AG08395 (cell line): ENCODE data around the gene EFNA5.
"Not testable (repeated sequence)": the region's sequence is repeated elsewhere in the genome, so short reads cannot be mapped to it uniquely, and the experiment has no call there.

Experiments
- DNase-seq: peaks from one replicate; pipeline ENCODE4 v3.0.0; 2012; ENCODE audit warnings: mixed read lengths, low spot score

The EFNA5 gene

DNA sequence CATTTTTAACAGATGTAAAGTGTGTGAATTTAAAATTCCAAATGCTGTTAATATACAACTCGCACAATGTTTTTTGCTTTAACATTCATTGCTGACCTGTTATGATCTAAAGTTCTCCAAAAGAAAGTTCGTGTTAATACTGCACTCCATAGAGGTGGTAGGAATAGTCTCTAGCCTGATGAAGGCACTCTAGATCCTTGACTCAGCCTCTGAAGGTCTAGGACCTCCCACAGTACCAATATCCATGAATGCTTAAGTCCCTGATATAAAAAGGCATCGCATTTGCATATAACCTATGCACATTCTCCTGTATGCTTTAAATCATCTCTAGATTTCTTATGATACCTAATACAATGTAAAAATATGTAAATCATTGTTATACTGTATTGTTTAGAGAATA is 213.6 kb downstream of the EFNA5 start:
- no peak for DNase-seq

DNA sequence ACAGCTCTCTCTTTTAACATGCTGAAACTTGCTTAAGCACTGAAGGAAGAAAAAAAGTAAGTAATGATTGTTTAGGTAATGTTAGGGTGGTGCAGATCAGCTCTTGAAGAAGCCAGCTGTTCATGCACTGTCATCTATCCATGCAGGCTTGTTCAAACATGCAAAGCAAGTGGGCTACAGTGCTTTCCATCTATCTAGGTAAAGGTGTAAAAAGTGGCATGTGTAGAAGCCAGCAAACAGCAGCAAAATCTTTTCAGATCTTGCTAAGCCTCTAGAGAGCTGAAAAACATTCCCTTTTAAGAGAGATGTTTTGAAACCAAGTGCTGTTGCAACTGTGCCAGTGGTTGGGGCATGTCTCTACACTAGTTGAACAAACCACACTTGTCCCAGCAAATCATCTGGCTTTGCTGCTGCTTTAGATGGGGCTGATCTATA is 214.4 kb downstream of the EFNA5 start:
- no peak for DNase-seq

DNA sequence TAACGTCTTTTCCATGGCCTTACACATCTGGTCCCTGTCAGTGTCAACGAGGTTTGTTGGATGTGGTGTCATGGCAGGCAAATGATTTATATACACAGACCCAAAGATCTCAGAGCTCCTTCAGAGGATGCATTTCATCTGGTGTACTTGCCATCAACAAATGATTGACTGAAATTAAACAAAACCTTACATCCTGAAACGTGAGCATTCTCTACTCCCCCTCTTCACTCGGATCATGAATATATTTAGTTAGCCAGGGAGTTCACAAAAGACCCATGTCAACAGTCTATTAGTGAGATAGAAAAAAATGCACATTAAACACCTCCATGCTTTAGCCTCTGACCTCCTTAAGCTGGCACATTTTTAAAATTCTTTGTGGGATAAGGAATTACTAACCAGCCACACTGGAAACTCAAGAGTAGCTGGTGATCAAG is 215.6 kb downstream of the EFNA5 start:
- DNase-seq = peak; percentile 51

DNA sequence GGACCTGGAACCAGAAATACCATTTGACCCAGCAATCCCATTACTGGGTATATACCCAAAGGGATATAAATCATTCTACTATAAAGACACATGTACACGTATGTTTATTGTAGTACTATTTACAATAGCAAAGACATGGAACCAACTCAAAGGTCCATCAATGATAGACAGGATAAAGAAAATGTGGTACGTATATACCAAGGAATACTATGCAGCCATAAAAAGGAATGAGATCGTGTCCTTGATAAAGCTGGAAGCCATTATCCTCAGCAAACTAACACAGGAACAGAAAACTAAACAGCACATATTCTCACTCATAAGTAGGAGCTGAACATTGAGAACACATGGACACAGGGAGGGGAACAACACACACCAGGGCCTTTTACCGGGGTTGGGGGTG is 218.9 kb downstream of the EFNA5 start:
- DNase-seq = not testable (repeated sequence)

DNA sequence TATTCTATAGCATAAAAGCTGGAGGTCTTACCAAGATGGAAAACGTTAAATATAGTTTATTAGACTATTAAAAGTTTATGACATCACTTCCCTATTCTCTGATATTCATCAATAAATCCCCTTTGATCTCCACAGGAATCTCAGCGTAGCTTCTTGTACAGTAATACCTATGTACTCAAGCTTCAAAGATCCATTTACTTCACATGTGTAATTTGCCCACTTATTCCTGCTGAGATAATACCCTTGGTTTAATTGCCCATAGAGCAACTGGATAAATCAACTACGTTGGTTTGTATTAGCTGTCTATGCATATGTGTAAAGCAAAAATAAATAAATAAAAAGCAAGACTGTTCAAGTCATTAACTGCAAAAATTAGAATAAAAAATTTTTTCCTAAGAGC is 219.7 kb downstream of the EFNA5 start:
- DNase-seq = no peak

DNA sequence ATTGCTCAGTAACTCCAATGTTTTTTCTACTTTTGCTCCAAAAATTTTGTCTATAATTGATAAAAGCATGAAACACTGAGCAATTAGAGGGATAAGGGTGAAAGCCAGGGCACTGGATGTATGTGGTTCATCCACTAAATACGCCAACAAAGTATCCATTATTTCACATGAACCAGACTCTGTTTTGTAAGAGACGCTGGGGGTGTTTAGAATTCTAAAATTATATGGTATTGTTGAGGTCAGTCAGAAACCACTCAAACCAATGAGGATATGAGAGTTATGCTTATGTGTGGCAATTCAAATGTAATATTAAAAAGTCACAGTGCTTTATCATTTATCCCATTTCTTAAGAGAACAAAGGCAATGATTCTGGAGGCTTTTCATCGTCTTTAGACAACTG is 220.2 kb downstream of the EFNA5 start:
- DNase-seq = no peak

DNA sequence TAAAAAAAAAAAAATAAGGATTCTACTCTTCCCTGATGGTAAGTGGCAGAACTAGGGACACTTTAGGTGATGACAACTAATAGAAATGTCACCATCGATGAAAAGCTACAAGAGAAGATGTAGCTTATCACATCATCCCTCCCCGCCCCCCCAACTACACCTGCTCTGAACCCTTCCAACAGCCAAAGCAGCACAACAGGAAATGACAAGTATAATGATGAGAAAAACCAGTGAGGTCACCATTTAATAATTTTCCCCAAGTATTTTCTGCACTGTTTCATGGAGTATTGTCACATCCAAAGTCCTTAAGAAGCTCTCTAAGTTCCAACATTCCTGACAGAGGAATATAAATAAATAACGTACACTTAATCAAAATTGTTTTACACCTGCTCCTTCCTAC is 221.4 kb downstream of the EFNA5 start:
- no peak for DNase-seq

DNA sequence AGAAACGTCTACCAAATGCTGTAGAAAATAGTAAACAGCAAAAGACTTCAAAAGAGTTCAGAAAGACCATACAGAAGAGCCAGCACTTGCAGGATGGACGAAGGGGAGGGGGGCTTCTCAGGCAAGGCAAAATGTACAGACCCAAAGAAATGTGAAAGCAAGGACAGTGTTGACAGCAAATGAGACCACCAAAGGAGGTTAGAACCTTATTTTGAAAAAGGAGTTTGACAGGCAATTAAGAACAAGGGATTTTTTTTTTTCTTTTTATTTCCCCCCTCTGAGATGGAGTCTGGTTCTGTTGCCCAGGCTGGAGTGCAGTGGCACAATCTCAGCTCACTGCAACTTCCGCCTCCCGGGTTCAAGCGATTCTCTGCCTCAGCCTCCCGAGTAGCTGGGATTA is 223.2 kb downstream of the EFNA5 start:
- DNase-seq = no peak

DNA sequence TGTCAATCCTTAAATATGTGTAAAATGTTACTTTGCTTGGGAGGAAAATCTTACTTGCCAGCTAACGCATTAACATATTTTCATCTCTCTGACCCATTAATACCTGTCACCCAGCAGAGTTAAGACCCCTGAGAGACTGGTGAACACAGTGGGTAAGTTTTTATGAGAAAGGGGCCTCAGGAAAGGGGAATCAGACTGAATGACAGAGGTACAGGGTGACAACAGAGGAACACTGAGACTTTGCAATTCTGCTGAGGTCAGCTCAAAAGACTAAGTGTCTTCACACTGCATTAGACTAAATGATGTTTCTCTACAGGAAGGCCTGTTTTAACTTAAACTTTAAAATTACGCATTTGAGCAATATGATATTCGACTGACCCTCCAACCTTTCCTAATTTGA is 223.8 kb downstream of the EFNA5 start:
- DNase-seq = no peak

DNA sequence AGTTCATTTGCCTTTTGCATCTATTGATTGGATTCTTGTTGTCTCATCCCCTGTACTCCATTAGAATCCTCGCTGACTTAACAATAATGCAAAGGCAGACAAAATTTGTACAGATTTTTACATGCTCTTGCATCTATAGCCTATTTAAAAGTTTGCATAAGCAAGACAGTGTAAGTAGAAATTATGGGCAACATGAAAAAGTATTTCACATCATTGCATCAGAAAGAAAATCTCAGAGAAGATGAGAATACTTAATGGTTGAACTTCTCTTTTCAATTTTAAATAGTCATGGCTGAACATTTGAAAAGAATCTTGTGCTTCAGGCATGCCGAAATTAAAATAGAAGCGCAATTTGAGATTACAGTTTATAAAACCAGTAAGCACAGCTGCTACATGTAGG is 226.4 kb downstream of the EFNA5 start:
- no peak for DNase-seq

DNA sequence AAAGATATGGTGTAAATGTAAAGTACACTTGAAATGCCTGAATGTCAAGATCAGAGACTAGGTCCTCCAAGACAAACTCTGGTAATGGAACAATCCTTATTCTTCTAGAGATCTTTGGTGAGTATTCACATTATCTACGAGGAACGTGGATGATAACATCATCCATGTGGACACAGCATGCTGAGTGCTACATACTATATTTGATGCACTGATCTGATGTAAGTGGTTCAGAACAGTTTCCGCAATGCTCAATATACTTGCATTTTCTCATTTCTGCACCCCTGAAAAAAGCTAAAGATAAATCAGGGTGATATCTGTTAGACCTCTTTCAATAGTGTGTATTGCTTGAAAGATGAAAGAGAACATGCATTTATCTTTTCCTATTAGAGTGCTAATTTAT is 226.8 kb downstream of the EFNA5 start:
- no peak for DNase-seq

DNA sequence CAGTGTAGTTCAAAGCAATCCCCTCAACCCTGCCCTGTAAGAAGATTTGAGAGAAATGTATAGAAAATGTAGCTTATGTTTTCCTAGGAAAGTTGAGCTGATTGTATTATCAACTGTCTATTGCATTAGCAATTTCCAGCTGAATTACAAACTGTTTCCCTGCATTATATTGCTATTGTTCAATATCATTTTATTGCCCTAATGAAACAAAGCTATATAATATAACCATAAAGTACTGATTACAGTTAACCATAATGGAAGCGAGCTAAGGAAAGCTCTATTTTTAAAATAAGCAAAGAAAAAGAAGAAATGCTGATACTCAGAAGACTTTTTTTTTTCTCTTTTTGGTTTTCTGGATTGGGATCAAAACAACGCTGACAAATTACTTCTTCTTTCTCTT is 228.3 kb downstream of the EFNA5 start:
- no peak for DNase-seq

DNA sequence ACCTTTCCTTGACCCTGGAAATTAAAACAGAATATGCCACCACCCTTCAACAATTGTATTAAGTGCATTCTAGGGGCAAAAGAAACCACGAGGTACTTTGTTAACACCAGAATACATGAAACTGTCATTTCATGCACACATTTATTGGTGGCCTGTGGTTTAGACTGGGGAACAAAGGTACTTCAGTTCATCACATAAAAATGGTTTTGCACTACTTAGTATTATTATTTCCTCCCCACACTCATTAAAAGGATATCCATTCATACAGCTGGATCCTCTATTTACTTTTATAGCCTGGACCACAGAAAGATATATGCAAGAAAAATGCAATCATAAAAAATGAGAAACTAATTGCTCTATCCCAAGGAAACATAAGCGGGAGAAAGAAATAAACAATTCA is 230.9 kb downstream of the EFNA5 start:
- no peak for DNase-seq

DNA sequence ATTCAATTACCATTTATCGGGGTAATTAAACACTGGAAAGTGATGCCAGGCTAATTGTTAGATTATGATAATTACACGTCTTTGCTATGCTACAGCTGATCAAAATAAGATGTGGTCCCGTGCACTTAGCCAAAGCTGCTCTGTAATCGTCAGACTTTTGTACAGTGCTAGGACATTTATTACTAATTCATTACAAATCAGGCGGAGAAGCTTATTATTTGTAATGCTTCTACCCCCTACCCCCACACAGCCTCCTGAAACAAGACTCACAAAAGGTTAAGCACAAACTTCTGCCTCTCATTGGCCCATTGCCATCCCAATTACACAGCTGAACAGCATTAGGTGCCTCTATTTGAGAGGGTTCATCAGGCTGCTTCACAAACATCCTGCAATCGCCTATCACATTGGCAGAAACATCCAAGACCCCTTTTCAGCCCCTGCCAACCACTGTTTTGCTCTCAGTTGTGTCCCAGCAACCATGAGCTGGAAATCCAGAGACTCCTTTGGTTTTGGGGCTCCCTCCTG is 232.7 kb downstream of the EFNA5 start:
- no peak for DNase-seq

DNA sequence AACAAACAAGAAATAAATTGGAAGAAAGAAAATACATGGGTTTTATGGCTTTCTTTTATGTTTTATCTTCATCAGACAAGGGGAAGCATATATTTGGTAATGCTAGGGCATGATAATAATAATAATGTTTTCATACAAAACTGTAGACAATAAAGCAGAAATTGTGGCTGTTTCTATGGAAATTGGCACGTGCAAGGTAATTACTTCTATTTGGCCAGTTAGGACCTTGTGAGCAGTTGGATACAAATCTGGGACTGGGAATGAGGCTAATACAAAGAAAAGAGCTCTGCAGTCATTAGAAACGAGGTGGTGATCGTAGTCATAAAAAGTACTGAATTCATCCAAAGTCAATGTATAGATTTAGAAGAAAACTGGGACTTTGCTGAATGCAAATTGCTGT is 233.6 kb downstream of the EFNA5 start:
- DNase-seq = no peak

DNA sequence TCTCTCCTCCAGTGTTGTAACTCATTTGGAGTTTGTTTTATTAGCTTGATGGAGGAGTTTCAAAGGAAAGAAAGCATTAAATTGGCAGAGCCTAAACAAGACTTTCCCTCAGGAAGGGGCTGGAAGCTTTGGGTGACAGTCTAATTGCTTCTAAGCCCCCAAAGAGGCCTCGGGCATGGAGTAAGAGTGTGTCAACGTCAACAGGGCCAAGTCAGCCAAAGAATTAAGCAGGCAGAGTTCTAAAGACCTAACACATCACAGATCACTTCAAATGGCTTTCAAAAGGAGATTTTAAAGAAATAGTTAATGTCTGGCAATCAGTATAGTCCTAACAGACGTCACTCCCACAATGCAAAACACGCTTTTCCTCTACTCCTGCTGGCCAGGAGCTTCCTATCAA is 234.5 kb downstream of the EFNA5 start:
- DNase-seq = no peak

DNA sequence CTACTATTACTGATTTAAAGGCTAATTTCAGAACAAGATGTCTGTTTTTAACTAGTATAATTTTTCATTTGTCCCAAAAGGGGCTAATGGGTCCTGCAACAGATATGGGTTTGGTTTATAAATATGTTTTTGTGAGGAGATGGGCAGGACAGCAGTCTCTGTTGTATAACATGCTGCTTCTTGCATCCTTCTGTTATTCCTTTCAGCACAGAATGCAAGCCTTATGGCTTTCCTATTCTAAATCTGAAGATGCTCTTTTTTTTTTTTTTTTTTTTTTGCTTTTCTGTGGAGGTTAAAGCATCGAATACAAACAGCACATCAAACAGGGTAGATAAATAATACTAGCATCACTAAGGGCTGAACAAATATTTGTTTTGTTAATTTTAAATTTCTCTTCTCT is 235.7 kb downstream of the EFNA5 start:
- no peak for DNase-seq

DNA sequence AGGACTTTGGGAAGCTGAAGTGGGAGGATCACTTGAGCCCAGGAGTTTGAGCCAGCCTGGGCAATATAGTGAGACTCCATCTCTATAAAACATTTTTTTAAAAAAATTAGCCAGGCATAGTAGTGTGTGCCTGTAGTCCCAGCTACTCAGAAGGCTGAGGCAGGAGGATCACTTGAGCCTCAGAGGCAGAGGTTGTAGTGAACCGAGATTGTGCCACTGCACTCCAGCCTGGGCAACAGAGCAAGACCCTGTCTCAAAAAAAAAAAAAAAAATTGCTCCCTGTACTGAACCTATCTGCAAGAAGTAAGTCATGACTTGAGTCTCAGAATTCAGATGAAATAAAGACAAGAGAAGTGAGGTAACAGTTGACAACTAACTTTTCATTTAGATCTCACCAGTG is 237.1 kb downstream of the EFNA5 start:
- DNase-seq = not testable (repeated sequence)

DNA sequence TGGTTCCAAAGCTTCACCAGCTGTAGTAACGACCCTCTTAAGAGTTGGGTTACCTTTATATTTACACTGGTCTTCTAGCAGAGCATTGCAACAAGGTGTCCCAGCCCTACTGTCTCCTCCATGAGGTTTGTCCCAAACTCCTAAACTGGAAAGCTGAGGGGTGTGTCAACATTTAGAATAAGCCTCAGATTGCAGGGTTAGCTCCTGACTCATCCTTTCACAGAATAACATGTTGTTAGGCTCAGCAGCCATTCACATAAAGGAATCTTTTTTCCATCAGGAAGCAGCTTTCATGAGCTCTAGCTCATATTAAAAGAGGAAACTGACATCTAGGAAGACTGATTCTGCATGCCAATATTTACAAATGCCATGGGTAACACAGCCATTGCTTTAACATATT is 238.7 kb downstream of the EFNA5 start:
- peak; percentile 64 for DNase-seq

DNA sequence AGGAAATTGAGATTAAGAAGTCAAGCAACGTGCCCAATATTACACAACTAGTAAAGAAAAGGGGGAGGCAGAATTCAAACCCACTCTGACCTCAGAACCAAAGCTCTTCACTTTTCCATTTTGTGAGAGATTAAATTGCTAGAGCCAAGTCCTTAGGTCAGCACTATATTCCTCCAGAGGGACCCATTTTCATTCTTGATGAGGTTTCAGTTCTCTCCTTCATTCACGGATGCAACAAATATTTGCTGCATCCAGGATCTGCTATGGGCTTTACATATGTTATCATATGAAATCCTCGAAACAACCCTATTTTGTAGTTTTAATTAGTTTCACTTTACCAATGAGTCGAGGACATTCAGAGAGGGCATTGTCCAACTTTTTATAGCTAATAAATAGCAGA is 239.2 kb downstream of the EFNA5 start:
- DNase-seq = no peak

DNA sequence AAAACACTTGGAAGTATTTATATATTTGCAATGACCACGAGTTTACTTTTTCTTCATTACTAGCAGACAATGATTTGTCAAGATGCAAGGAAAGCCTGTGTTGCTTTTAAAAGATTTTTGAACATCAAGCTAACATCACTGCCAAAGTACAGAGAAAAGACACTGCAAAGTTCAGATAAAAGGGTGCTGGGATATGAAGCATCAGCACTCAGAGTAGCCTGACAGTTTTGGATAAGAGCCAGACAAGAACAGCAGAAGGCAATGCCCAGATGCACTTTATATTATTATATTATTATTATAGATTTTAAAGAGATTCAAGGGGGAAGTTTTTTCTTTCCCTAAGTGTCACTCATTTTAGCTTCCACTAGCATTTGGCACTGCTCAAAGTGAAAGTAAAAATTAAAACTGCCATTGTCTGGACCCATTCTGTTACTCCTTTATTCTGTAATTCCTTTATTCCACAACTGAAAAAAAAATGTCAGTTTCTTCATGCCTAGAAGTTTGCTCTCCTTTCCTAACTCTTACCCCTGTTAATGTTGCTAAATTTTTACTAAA is 240.6 kb downstream of the EFNA5 start:
- DNase-seq = peak; percentile 10

DNA sequence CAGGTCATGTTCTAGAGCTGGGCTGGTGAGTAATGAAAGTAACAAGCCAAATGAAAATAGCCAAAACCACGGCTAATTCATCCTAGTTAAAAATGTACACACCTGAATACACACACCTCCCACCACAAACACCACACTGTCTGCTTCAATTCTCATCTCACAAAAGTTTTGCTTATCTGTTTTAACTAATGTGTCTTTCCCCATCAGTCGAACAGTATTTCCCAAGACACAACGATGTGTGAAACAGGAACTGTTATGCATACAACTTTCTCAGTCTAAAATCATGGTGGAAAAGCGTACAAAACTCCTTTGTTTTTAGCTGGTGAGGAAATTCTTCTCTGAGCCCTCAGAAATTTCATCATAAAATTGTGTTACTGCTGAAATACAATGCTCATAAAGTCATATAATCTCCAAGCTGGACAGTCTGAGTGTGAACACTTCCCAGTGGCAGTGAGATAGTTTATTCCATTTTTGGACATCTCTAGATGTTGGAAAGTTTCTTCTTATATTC is 242.4 kb downstream of the EFNA5 start:
- DNase-seq = no peak

DNA sequence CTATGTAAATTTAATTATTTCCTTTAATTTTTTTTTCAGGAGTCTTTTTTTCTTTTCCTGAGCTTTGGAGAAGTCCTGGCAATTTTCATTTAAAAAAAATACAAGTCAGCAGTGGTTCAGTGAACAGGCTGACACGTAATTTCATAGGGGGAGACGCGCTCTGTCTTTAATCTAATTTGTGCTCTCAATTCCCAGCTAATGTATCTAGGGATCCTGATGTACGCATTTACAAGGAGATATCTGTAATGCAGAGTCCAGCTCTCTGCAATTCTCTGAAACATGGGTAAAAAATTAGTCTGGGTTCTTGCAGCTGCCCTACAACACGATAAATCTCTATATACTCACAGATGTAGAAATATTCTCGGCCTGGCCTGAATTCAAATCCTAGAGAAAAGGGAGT is 243.9 kb downstream of the EFNA5 start:
- DNase-seq = no peak

DNA sequence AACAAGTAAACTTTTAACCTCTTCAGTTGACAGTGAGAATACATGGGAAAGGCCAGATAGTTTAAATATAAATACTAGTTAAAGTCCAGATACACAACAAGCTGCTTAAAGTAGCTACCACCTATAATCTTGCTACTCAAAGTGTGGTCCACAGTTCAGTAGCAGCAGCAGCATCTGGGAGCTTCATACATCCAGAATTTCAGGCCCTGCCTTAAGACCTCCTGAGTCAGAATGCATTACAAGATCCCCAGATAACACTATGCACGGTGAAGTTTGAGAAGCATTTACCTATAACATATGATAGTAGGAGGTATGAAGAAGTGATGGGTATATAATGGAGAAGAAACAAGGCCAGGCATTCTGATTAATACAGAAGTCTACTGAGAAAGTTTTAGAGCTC is 244.5 kb downstream of the EFNA5 start:
- no peak for DNase-seq
